HG03097 (cell line): ENCODE measurements around the gene IGF2BP1.
"Not testable (repeated sequence)": the region's sequence is repeated elsewhere in the genome, so short reads cannot be mapped to it uniquely, and the experiment has no call there.

Experiments
- ATAC-seq: cut with Tn5 transposase; IDR thresholded peaks from one replicate; pipeline ENCODE4 v1.9.1; 2021; ENCODE audit not compliant: unreplicated experiment, low FRiP score

IGF2BP1 gene

GRCh38 chr17:48995304-48995973 is 1.7 kb upstream of the IGF2BP1 start:
- ATAC-seq: no peak

- ATAC-seq: no peak
Observed at GRCh38 chr17:48995974-48996721, 1.0 kb upstream of the IGF2BP1 start.

- no peak for ATAC-seq
Observed at GRCh38 chr17:48996722-48997102, 473 bp upstream of the IGF2BP1 start.

- no peak for ATAC-seq
Observed at GRCh38 chr17:48997827-48998586, 822 bp downstream of the IGF2BP1 start.

GRCh38 chr17:48998587-48999440 is 1.6 kb downstream of the IGF2BP1 start:
- ATAC-seq: no peak

GRCh38 chr17:49000943-49001342 is 3.8 kb downstream of the IGF2BP1 start:
- no peak for ATAC-seq

- ATAC-seq: no peak
Observed at GRCh38 chr17:49001671-49002070, 4.5 kb downstream of the IGF2BP1 start.

GRCh38 chr17:49002331-49002730 is 5.1 kb downstream of the IGF2BP1 start:
- no peak for ATAC-seq

- ATAC-seq: no peak
Observed at GRCh38 chr17:49002766-49003165, 5.6 kb downstream of the IGF2BP1 start.

GRCh38 chr17:49003557-49004511 is 6.6 kb downstream of the IGF2BP1 start:
- ATAC-seq: no peak

- ATAC-seq: no peak
Observed at GRCh38 chr17:49005140-49005539, 8.0 kb downstream of the IGF2BP1 start.

- ATAC-seq: not testable (repeated sequence)
Observed at GRCh38 chr17:49008908-49009307, 11.7 kb downstream of the IGF2BP1 start.

- ATAC-seq: no peak
Observed at GRCh38 chr17:49012769-49013255, 15.6 kb downstream of the IGF2BP1 start.

- ATAC-seq: no peak
Observed at GRCh38 chr17:49013311-49014213, 16.4 kb downstream of the IGF2BP1 start.

- ATAC-seq: no peak
Observed at GRCh38 chr17:49015179-49015923, 18.2 kb downstream of the IGF2BP1 start.

- ATAC-seq: no peak
Observed at GRCh38 chr17:49015924-49016774, 19.0 kb downstream of the IGF2BP1 start.
